GM12878 (cell line): ENCODE data around the gene RPS6KA2. TPM values are rescaled to one million over a fixed set of nuclear protein-coding genes. Genes with fewer than 3 reads are reported as not detected.

Experiments used
- ATAC-seq: fragments of 200-7000 bp; cut with Tn5 transposase; 3 replicates; pipeline ENCODE4 v1.9.1; 2020; ENCODE audit warnings: mild to moderate bottlenecking, moderate library complexity
- BruUV-seq: library from RNA; stranded (reverse); fragments of 400-500 nt; replicated peaks from 2 replicates; lab custom pipeline; 2021; lab: Mats Ljungman, UMichigan
- CTCF ChIA-PET: fragments of 300-600 bp; sonication (Branson Sonifier 250); formaldehyde crosslinking; extraction: SDS; loops from one replicate; lab custom pipeline; 2021; ENCODE audit warnings: inconsistent platforms; lab: Yijun Ruan, JAX
- POLR2A ChIA-PET: fragments of 350-600 bp; formaldehyde crosslinking; extraction: SDS; loops from one replicate; lab custom pipeline; 2021; ENCODE audit warnings: inconsistent platforms; lab: Charles Lee
- RAD21 ChIA-PET: fragments of 300-600 bp; sonication (Branson Sonifier 250); formaldehyde crosslinking; loops from one replicate; lab custom pipeline; 2023; ENCODE audit warnings: antibody characterized with exemption; ENCODE audit not compliant: unreplicated experiment; lab: Charles Lee
- SMC1A ChIA-PET: fragments of 300-600 bp; sonication (Branson Sonifier 250); formaldehyde crosslinking; loops from one replicate; lab custom pipeline; 2023; ENCODE audit not compliant: unreplicated experiment, uncharacterized antibody; lab: Charles Lee
- DNase-seq: peaks from one replicate; pipeline ENCODE4 v3.0.0-alpha.2; 2011; ENCODE audit warnings: low read depth, low spot score
- FAIRE-seq: peaks from 3 replicates; lab custom pipeline; 2011; peaks lifted over from hg19 to GRCh38; lab: Jason Lieb, UNC
- H2AFZ ChIP-seq: 2 replicates; pipeline ENCODE4 v1.6.0; 2011; ENCODE audit warnings: low read depth, low read length, control low read depth; ENCODE audit not compliant: control insufficient read depth
- H3K27ac ChIP-seq: 2 replicates; pipeline ENCODE4 v1.5.1; 2011; ENCODE audit warnings: control low read depth; ENCODE audit not compliant: control insufficient read depth, insufficient read depth
- H3K27me3 ChIP-seq, 2 experiments: replicated peaks in 1 of 2; 2 replicates each; pipeline versions ENCODE4 v1.6.0 to v1.6.1; 2011; ENCODE audit warnings: low read length in 1 of 2; ENCODE audit not compliant: control insufficient read depth in 2 of 2, insufficient read depth in 2 of 2
- H3K36me3 ChIP-seq, 2 experiments: 2 replicates each; pipeline ENCODE4 v1.5.1; 2011; ENCODE audit warnings: low read length in 1 of 2; ENCODE audit not compliant: control insufficient read depth in 2 of 2, insufficient read depth in 2 of 2
- H3K4me1 ChIP-seq: 2 replicates; pipeline ENCODE4 v1.6.1; 2011; ENCODE audit warnings: mild to moderate bottlenecking, low read length, moderate library complexity, mixed read lengths; ENCODE audit not compliant: control insufficient read depth, insufficient read depth
- H3K4me2 ChIP-seq: 2 replicates; pipeline ENCODE4 v1.6.0; 2011; ENCODE audit warnings: control low read depth; ENCODE audit not compliant: control insufficient read depth, insufficient read depth
- H3K4me3 ChIP-seq: fragments of 200-600 bp; sonication (generic); 2 replicates; pipeline ENCODE4 v1.5.1; 2016
- H3K79me2 ChIP-seq: 2 replicates; pipeline ENCODE4 v1.6.0; 2011; ENCODE audit warnings: low read length; ENCODE audit not compliant: control insufficient read depth, insufficient read depth
- H3K9ac ChIP-seq: 2 replicates; pipeline ENCODE4 v1.8.0; 2011; ENCODE audit warnings: low read length, control low read depth, mixed read lengths; ENCODE audit not compliant: control insufficient read depth, insufficient read depth
- H3K9me3 ChIP-seq: replicated peaks from 3 replicates; pipeline ENCODE4 v1.5.1; 2011; ENCODE audit warnings: mild to moderate bottlenecking, low read length; ENCODE audit not compliant: control insufficient read depth, insufficient read depth
- H4K20me1 ChIP-seq: 2 replicates; pipeline ENCODE4 v1.6.0; 2011; ENCODE audit not compliant: control insufficient read depth, insufficient read depth
- DPF2 ChIP-seq: fragments of 450-650 bp; IDR thresholded peaks from 2 replicates; pipeline ENCODE4 v1.6.1; 2017; ENCODE audit warnings: mild to moderate bottlenecking
- E4F1 ChIP-seq: fragments of 450-650 bp; IDR thresholded peaks from 2 replicates; pipeline ENCODE4 v1.6.1; 2018; ENCODE audit warnings: borderline replicate concordance, mild to moderate bottlenecking; ENCODE audit not compliant: partially characterized antibody
- FOS ChIP-seq: IDR thresholded peaks from 3 replicates; pipeline ENCODE4 v1.6.1; 2011; ENCODE audit warnings: borderline replicate concordance; ENCODE audit not compliant: insufficient read length; ENCODE audit errors: extremely low read depth
- HDAC6 ChIP-seq: fragments of 200-600 bp; sonication (generic); IDR thresholded peaks from one replicate; pipeline ENCODE4 v1.8.0; 2017; ENCODE audit warnings: antibody characterized with exemption; ENCODE audit not compliant: unreplicated experiment
- IKZF1 ChIP-seq: fragments of 450-650 bp; conservative IDR thresholded peaks from 2 replicates; pipeline ENCODE4 v1.6.1; 2017; ENCODE audit warnings: antibody characterized with exemption, mild to moderate bottlenecking
- JUND ChIP-seq: IDR thresholded peaks from 2 replicates; pipeline ENCODE4 v1.6.1; 2012; ENCODE audit warnings: low read depth, mild to moderate bottlenecking, low read length, improper control_type of control experiment, moderate library complexity
- KAT2A ChIP-seq: conservative IDR thresholded peaks from 2 replicates; pipeline ENCODE4 v1.6.1; 2011; ENCODE audit warnings: low read depth, low read length; ENCODE audit not compliant: control insufficient read depth
- NFYA ChIP-seq: IDR thresholded peaks from 2 replicates; pipeline ENCODE4 v1.6.1; 2011; ENCODE audit warnings: low read depth, mild to moderate bottlenecking, low read length, improper control_type of control experiment, borderline replicate concordance
- NR2C2 ChIP-seq: IDR thresholded peaks from 2 replicates; pipeline ENCODE4 v1.6.1; 2011; ENCODE audit warnings: borderline replicate concordance, low read depth; ENCODE audit not compliant: control insufficient read depth, insufficient read length
- NRF1 ChIP-seq: conservative IDR thresholded peaks from 2 replicates; pipeline ENCODE4 v1.6.1; 2011; ENCODE audit warnings: mild to moderate bottlenecking, low read depth, low read length, improper control_type of control experiment
- RBBP5 ChIP-seq: fragments of 200-600 bp; sonication (generic); conservative IDR thresholded peaks from 2 replicates; pipeline ENCODE4 v1.6.1; 2016
- SKIL ChIP-seq: fragments of 450-650 bp; IDR thresholded peaks from 2 replicates; pipeline ENCODE4 v1.6.1; 2017; ENCODE audit warnings: mild to moderate bottlenecking, low read depth, inconsistent platforms; ENCODE audit not compliant: poor library complexity, severe bottlenecking
- SMAD5 ChIP-seq: IDR thresholded peaks from 2 replicates; pipeline ENCODE4 v1.6.1; 2016; ENCODE audit warnings: antibody characterized with exemption, low read depth
- STAT3 ChIP-seq: IDR thresholded peaks from 2 replicates; pipeline ENCODE4 v1.6.1; 2011; ENCODE audit warnings: low read depth, low read length, improper control_type of control experiment
- WRNIP1 ChIP-seq: IDR thresholded peaks from 2 replicates; pipeline ENCODE4 v1.6.1; 2011; ENCODE audit warnings: low read depth, low read length, improper control_type of control experiment, borderline replicate concordance
- ZNF622 ChIP-seq: fragments of 450-650 bp; IDR thresholded peaks from 2 replicates; pipeline ENCODE4 v1.6.1; 2017; ENCODE audit warnings: mild to moderate bottlenecking, inconsistent platforms
- WGBS: methylation state at CpG from one replicate; pipeline ENCODE4 v1.1.6; 2016; ENCODE audit warnings: low lambda C conversion rate; ENCODE audit not compliant: insufficient replicate concordance, insufficient coverage; ENCODE audit errors: missing lambda C conversion rate; 5-methylcytosine and 5-hydroxymethylcytosine counted together
- in situ Hi-C: fragments of 300-500 bp; cut with MboI; formaldehyde crosslinking; loops from 9 replicates; pipeline ENCODE4 v1.14.3; 2018; ENCODE audit warnings: mixed read lengths
- intact Hi-C: fragments of 100-400 bp; cut with micrococcal nuclease; formaldehyde crosslinking; loops from one replicate; pipeline ENCODE4 v1.14.2; 2022; ENCODE audit not compliant: unreplicated experiment
- polyA plus RNA-seq, 11 experiments: library from polyadenylated mRNA; depleted of rRNA in 4 of 11; unstranded in 6 of 11; stranded (reverse) in 5 of 11; fragments of >200 nt; fragmentation: Nextera tagmentation in 4 of 11; fragmentation: Illumina TruSeq in 1 of 11; extraction: Ambion mirVana in 4 of 11; extraction: Trizol in 1 of 11; gene quantifications; 1 replicate in 1 of 11; 2 replicates in 10 of 11; pipeline versions ENCODE4 v1.2.1 to v1.2.3, GENCODE V29; 2011 to 2016; ENCODE audit warnings: inconsistent platforms in 2 of 11, missing spikeins in 2 of 11, low read depth in 1 of 11
- total RNA-seq, 4 experiments: library from RNA; depleted of rRNA in 3 of 4; stranded (reverse); fragments of >200 nt in 3 of 4; fragmentation: Illumina TruSeq in 1 of 4; extraction: Trizol in 1 of 4; gene quantifications; 2 replicates each; pipeline versions ENCODE4 v1.2.1 to v1.2.3, GENCODE V29; 2013 to 2021
- TF ChIP-seq, protein P1 (sequence below): fragments of 450-650 bp; IDR thresholded peaks from 2 replicates; pipeline ENCODE4 v1.6.1; 2017; ENCODE audit warnings: mild to moderate bottlenecking

RPS6KA2 gene
- total and polyA plus RNA-seq, 10 of the 15 experiments (the other 5 are each of a cell fraction or from before 2014, with no cell fraction given) = 0.02 to 1.0 (median 0.22) TPM; not detected in 1

- no peaks in the 10 kb centered on the region for H3K27me3 ChIP-seq
- ATAC-seq (no peak), DNase-seq (no peak), FAIRE-seq (no peak)
- WGBS = 74% methylated on average over 5 of the region's 5 CpGs
- in situ Hi-C loops (no loop called here), intact Hi-C loops (loop anchor here (10.0 kb wide), 1 partner anchor 304 kb away; no protein-coding TSS in a partner anchor)
- no peaks in the 10 kb centered on the region for H3K79me2 ChIP-seq
- no peaks in the 10 kb centered on the region for H3K36me3 ChIP-seq
- SMC1A ChIA-PET = no interaction called here
- H4K20me1 ChIP-seq = no peaks in the 10 kb centered on the region
- TF ChIP-seq SMAD5 (no peak), NRF1 (no peak), HDAC6 (no peak), FOS (no peak), ZNF622 (no peak), IKZF1 (no peak), DPF2 (no peak), KAT2A (no peak), JUND (no peak), NR2C2 (no peak), RBBP5 (no peak), E4F1 (no peak), WRNIP1 (no peak), SKIL (no peak), STAT3 (no peak), NFYA (no peak)
- TF ChIP-seq, protein P1, sequence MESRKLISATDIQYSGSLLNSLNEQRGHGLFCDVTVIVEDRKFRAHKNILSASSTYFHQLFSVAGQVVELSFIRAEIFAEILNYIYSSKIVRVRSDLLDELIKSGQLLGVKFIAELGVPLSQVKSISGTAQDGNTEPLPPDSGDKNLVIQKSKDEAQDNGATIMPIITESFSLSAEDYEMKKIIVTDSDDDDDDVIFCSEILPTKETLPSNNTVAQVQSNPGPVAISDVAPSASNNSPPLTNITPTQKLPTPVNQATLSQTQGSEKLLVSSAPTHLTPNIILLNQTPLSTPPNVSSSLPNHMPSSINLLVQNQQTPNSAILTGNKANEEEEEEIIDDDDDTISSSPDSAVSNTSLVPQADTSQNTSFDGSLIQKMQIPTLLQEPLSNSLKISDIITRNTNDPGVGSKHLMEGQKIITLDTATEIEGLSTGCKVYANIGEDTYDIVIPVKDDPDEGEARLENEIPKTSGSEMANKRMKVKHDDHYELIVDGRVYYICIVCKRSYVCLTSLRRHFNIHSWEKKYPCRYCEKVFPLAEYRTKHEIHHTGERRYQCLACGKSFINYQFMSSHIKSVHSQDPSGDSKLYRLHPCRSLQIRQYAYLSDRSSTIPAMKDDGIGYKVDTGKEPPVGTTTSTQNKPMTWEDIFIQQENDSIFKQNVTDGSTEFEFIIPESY = no peak
- H3K4me2 ChIP-seq = no peak overlapping the region
- CTCF ChIA-PET = no interaction called here
- H3K4me3 ChIP-seq = no peak overlapping the region
- no TSS peak for BruUV-seq
- H3K9ac ChIP-seq = no peak overlapping the region
- POLR2A ChIA-PET = no interaction called here
- no peak overlapping the region for H2AFZ ChIP-seq
- RAD21 ChIA-PET = no interaction called here
- H3K27ac ChIP-seq = no peak overlapping the region
- no peaks in the 10 kb centered on the region for H3K4me1 ChIP-seq
- peaks cover 1% of the 10 kb centered on the region; the same call in 1 of the 3 replicates for H3K9me3 ChIP-seq
Measured at GRCh38 chr6:166450167-166450873, 176.7 kb downstream of the RPS6KA2 start.
